Spleen (tissue), 7 donors: Measurements from ENCODE around the gene ZNF3.

Experiments
- POLR2A ChIP-seq, 3 donors: fragments of 450-650 bp; IDR thresholded peaks; one replicate each; pipeline ENCODE4 v1.5.1; 2017; ENCODE audit warnings: antibody characterized with exemption in 3 of 3, mild to moderate bottlenecking in 1 of 3
- TF ChIP-seq, protein P1 (sequence below), 11 experiments: fragments of 200-600 bp in 7 of 11; fragments of 450-650 bp in 4 of 11; sonication (generic) in 4 of 11; IDR thresholded peaks in 8 of 11; conservative IDR thresholded peaks in 3 of 11; 1 replicate in 7 of 11; 2 replicates in 4 of 11; pipeline versions ENCODE4 v1.4.0 to v1.8.0; 2016 to 2021; ENCODE audit warnings: antibody characterized with exemption in 11 of 11, inconsistent platforms in 4 of 11, mild to moderate bottlenecking in 1 of 11
- donor health status: DM: no; HTN: no; CAD: no; lungs with moderate emphysema.
- donor health status: DM: no; HTN: no; CAD: no.
- donor health status: DM: no; HTN: no; CAD: no.

DNA sequence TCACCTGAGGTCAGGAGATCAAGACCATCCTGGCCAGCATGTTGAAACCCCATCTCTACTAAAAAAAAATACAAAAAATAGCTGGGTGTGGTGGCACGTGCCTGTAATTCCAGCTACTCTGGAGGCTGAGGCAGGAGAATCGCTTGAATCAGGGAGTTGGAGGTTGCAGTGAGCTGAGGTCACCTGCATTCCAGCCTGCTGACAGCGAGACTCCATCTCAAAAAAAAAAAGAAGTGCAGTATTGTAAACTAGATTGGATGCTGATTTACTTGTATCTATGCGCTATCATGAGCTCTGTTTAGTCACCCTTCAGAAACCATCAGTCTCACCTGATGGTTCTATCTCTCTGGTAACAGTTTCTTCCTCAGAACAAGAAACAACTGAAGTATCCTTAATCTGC is 18.1 kb downstream of the ZNF3 start:
- TF ChIP-seq, protein P1, sequence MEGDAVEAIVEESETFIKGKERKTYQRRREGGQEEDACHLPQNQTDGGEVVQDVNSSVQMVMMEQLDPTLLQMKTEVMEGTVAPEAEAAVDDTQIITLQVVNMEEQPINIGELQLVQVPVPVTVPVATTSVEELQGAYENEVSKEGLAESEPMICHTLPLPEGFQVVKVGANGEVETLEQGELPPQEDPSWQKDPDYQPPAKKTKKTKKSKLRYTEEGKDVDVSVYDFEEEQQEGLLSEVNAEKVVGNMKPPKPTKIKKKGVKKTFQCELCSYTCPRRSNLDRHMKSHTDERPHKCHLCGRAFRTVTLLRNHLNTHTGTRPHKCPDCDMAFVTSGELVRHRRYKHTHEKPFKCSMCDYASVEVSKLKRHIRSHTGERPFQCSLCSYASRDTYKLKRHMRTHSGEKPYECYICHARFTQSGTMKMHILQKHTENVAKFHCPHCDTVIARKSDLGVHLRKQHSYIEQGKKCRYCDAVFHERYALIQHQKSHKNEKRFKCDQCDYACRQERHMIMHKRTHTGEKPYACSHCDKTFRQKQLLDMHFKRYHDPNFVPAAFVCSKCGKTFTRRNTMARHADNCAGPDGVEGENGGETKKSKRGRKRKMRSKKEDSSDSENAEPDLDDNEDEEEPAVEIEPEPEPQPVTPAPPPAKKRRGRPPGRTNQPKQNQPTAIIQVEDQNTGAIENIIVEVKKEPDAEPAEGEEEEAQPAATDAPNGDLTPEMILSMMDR (IDR thresholded peaks at IDR 0.05 in 8 of 11, conservative IDR thresholded peaks at IDR 0.05 in 3 of 11), result no peak
- no peak for TF ChIP-seq POLR2A (IDR thresholded peaks at IDR 0.05)
